Esophagus (tissue), 2 donors: Measurements from ENCODE around the gene RNF213. TPM values are rescaled to one million over a fixed set of nuclear protein-coding genes. Genes with fewer than 3 reads are reported as not detected.

Experiments used
- H3K27ac ChIP-seq, 2 donors: one replicate each; pipeline ENCODE4 v1.5.1; 2013; ENCODE audit warnings: low read depth in 2 of 2, mild to moderate bottlenecking in 2 of 2, inconsistent platforms in 1 of 2, low read length in 1 of 2, moderate library complexity in 1 of 2
- H3K27me3 ChIP-seq, 2 donors: one replicate each; pipeline ENCODE4 v1.6.1; 2013; ENCODE audit warnings: low read length in 2 of 2, control low read depth in 1 of 2, mild to moderate bottlenecking in 1 of 2; ENCODE audit not compliant: insufficient read depth in 2 of 2, control insufficient read depth in 1 of 2
- H3K36me3 ChIP-seq, 2 donors: one replicate each; pipeline ENCODE4 v1.6.1; 2013; ENCODE audit warnings: low read length in 1 of 2; ENCODE audit not compliant: control insufficient read depth in 2 of 2, insufficient read depth in 2 of 2
- H3K4me1 ChIP-seq, 2 donors: one replicate each; pipeline ENCODE4 v1.6.1; 2013; ENCODE audit warnings: low read length in 1 of 2; ENCODE audit not compliant: control insufficient read depth in 2 of 2, insufficient read depth in 2 of 2
- H3K4me3 ChIP-seq, 2 donors: one replicate each; pipeline ENCODE4 v1.5.1; 2013; ENCODE audit warnings: low read length in 2 of 2, mild to moderate bottlenecking in 2 of 2, low read depth in 1 of 2, moderate library complexity in 1 of 2
- H3K9me3 ChIP-seq, 2 donors: one replicate each; pipeline ENCODE4 v1.6.1; 2013; ENCODE audit warnings: mild to moderate bottlenecking in 2 of 2, low read depth in 1 of 2, low read length in 1 of 2, moderate library complexity in 1 of 2; ENCODE audit not compliant: control insufficient read depth in 2 of 2, insufficient read depth in 1 of 2
- WGBS, 2 donors: extraction: QIAGEN DNeasy Blood & Tissue Kit; methylation state at CpG; one replicate each; pipeline ENCODE4 v1.1.7; 2013; 5-methylcytosine and 5-hydroxymethylcytosine counted together
- polyA plus RNA-seq, 2 donors: library from polyadenylated mRNA; stranded (reverse); fragments of 200-250 nt; gene quantifications; one replicate each; pipeline ENCODE4 v1.2.3, GENCODE V29; 2013
- donor health status: healthy with polysubstance abuse.
- donor health status: Bipolar disorder and iron deficiency.

Gene RNF213
- polyA plus RNA-seq, 2 donors: 17.9 to 54.7 TPM

DNA sequence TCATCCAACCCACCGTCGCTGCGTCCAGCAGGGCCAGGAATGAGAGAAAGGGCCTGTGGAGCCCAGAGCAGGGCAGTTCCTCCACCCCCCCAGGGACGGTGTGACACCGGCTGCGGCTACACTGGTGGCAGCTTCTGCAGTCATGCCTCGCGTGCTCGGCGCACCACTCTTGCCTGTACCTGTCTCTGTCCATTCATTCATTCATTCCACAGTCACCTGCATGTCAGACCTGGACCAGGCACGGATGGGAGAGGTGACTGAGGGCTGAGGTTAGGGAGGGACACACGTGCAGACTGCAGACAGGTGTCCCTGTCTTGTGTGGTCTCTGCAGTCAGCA lies 181.6 kb downstream of the RNF213 start:
- peaks cover 0 to 3% of the 10 kb centered on the region in 2 donors for H3K36me3 ChIP-seq
- no peaks in the 10 kb centered on the region for H3K9me3 ChIP-seq
- WGBS, 2 donors: 81 to 88% methylated on average over 12 of the region's 12 CpGs
- H3K27me3 ChIP-seq: no peaks in the 10 kb centered on the region
- no peak overlapping the region for H3K4me3 ChIP-seq
- no peaks in the 10 kb centered on the region for H3K4me1 ChIP-seq
- no peak overlapping the region for H3K27ac ChIP-seq

GRCh38 chr17:80442764-80443163 lies 182.1 kb downstream of the RNF213 start:
- H3K27me3 ChIP-seq: no peaks in the 10 kb centered on the region
- WGBS, 2 donors: 71 to 77% methylated on average over 4 of the region's 4 CpGs

DNA sequence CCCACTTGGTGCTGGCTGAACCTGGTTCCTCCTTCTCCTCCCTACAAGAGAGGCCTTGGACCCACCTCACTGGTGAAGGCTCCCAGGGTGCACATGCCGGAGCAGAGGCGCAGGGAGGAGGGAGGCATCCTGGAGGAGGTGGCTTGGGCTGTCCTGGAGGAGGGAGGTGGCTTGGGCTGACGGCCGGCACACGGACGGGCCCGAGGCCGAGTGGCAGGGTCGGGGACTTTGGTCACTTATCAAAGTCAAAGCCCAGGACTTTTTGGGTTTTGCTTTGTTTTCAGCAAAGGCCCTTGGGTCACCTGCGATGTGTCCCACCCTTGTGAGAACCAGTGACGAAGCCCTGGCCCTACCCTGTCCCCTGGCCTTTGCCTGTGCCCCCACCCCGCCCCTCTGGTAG lies 182.8 kb downstream of the RNF213 start:
- 44 to 51% methylated on average over 12 of the region's 12 CpGs for WGBS, 2 donors
- no peaks in the 10 kb centered on the region for H3K4me1 ChIP-seq
- no peaks in the 10 kb centered on the region for H3K9me3 ChIP-seq
- H3K4me3 ChIP-seq: no peak overlapping the region
- H3K27me3 ChIP-seq: no peaks in the 10 kb centered on the region
- no peak overlapping the region for H3K27ac ChIP-seq
- H3K36me3 ChIP-seq: peaks cover 0 to 3% of the 10 kb centered on the region in 2 donors

More at GRCh38 chr17:80442764-80443163, 182.1 kb downstream of the RNF213 start:
- peaks cover 0 to 3% of the 10 kb centered on the region in 2 donors for H3K36me3 ChIP-seq
- no peak overlapping the region for H3K4me3 ChIP-seq
- H3K4me1 ChIP-seq: no peaks in the 10 kb centered on the region
- H3K27ac ChIP-seq: no peak overlapping the region
- no peaks in the 10 kb centered on the region for H3K9me3 ChIP-seq

- Histone ChIP-seq H3K9me3 (no peaks in the 10 kb centered on the region), H3K4me1 (no peaks in the 10 kb centered on the region), H3K36me3 (peaks cover 0 to 3% of the 10 kb centered on the region in 2 donors), H3K4me3 (no peak overlapping the region), H3K27ac (no peak overlapping the region), H3K27me3 (no peaks in the 10 kb centered on the region)
- 51 to 70% methylated on average over 30 to 31 of the region's 31 CpGs for WGBS, 2 donors
These were observed 183.4 kb downstream of the RNF213 start for GRCh38 chr17:80443916-80444643.

GRCh38 chr17:80444644-80444979 lies 184.0 kb downstream of the RNF213 start:
- Histone ChIP-seq H3K36me3 (peaks cover 0 to 3% of the 10 kb centered on the region in 2 donors), H3K27ac (no peak overlapping the region), H3K4me1 (no peaks in the 10 kb centered on the region), H3K4me3 (no peak overlapping the region), H3K9me3 (no peaks in the 10 kb centered on the region), H3K27me3 (no peaks in the 10 kb centered on the region)
- WGBS, 2 donors: 70 to 72% methylated on average over 3 to 5 of the region's 6 CpGs

GRCh38 chr17:80445007-80445725 lies 184.5 kb downstream of the RNF213 start:
- Histone ChIP-seq H3K27me3 (no peaks in the 10 kb centered on the region), H3K4me1 (no peaks in the 10 kb centered on the region), H3K36me3 (peaks cover 0 to 3% of the 10 kb centered on the region in 2 donors), H3K4me3 (no peak overlapping the region), H3K9me3 (no peaks in the 10 kb centered on the region), H3K27ac (no peak overlapping the region)
- 70 to 72% methylated on average over 25 to 26 of the region's 26 CpGs for WGBS, 2 donors

DNA sequence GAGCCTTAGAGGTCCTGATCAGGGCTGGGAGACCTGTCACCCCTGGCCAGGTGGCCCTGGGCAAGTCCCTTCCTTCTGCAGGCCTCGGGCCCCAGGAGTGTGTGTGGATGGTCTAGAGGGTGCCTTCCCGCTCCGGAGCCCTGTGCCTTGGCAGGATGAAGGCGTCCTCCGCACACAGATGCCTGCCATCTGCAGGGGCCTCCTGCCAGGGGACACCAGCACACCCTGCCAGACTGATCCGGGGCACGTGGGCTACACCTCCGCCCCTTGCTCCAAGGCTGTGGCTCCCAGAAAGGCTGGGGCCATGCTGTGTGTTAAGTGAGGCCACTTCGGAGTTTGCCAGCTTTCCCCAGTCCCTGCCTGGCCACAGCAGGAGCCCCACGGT lies 185.1 kb downstream of the RNF213 start:
- Histone ChIP-seq H3K4me1 (no peaks in the 10 kb centered on the region), H3K36me3 (peaks cover 0 to 3% of the 10 kb centered on the region in 2 donors), H3K9me3 (no peaks in the 10 kb centered on the region), H3K4me3 (no peak overlapping the region), H3K27ac (no peak overlapping the region), H3K27me3 (no peaks in the 10 kb centered on the region)
- 75 to 78% methylated on average over 10 of the region's 10 CpGs for WGBS, 2 donors

DNA sequence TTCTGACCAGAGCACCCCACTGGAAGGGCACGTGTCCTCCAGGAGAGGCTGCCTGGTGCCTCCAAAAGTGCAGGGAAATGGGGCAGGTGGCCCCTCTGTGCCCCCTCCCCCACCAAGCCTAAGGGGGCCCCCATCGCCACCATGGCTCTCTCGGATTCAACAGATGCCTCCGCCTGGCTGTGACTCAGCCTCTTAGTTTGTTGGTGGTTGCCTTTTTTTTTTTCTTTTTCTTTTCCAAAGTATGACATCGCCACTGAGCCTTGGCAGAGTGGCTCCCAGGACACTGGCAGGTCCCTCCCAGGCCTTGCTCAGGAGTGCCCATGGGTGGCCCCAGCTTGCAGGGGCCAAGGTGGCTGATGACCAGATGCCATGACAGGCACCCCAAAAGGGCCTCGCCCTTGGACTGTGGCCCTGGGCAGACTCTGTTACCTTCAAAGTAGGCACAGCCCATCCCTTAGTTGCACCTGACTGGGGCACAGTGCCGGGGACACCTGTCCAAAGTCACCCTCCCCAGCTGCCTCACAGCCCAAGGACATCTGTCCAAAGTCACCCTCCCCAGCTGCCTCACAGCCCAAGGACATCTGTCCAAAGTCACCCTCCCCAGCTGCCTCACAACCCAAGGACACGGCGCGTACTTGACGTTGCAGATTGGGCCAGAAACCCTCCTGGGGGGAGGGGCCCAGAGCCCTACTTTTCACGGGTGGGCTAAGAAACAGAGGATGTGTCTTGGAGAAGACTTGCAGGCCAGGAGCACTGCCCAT lies 186.2 kb downstream of the RNF213 start:
- H3K4me1 ChIP-seq: no peaks in the 10 kb centered on the region
- H3K27ac ChIP-seq: no peak overlapping the region
- no peak overlapping the region for H3K4me3 ChIP-seq
- WGBS, 2 donors: 61 to 73% methylated on average over 10 to 12 of the region's 12 CpGs
- H3K36me3 ChIP-seq: peaks cover 0 to 3% of the 10 kb centered on the region in 2 donors
- H3K9me3 ChIP-seq: peaks cover 0 to 2% of the 10 kb centered on the region in 2 donors
- H3K27me3 ChIP-seq: no peaks in the 10 kb centered on the region

GRCh38 chr17:80447790-80448189 lies 187.1 kb downstream of the RNF213 start:
- no peak overlapping the region for H3K4me3 ChIP-seq
- H3K27me3 ChIP-seq: no peaks in the 10 kb centered on the region
- 68 to 75% methylated on average over 4 of the region's 4 CpGs for WGBS, 2 donors
- H3K9me3 ChIP-seq: peaks cover 0 to 2% of the 10 kb centered on the region in 2 donors
- no peaks in the 10 kb centered on the region for H3K4me1 ChIP-seq
- no peaks in the 10 kb centered on the region for H3K36me3 ChIP-seq
- H3K27ac ChIP-seq: no peak overlapping the region
